Measurements from ENCODE around the gene KIF6.

Gene KIF6

DNA sequence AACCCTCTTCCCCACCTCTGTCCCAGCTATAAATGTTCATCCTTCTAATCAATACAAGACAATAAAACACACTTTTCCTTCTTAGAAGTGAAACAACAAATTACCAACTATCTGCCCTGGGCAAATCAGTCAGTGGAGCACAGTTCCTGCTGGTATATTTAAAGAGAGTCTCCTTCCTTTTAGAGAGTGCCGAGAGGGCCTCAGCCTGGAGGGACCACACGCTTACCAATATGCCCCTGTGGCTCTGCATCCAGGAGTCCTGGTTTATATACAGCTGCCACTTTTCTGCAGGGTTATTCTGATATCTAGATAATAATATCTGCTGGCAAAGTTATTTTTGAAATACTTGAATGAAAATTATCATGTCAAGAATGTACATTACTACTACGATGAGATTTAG, 315.3 kb downstream of the KIF6 start:
- no peak for DNase-seq

DNA sequence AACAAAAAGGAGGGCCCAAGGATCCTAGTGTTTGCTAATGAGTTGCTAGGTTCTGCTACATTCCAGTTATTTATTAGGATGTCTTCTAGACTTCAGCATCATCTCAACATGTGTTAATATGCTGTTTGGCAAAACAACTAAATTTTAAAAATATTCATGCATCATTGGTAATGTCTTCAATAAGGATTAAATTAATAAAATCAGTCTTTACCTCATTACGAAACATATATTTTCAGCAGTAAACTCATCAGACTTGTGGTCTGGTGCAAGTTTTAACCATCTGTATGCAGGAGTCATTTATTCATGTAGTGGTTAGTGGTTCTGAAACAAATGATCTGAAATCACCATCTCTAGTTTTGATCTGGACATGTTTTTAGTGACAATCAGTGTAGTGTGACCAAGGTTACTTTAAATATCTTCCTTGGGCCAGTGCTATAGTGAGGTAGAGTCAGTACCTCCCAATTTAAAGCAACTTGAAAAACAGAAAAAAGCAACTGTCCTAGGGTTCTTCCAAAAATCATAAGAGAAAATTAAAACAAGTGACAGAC, 317.7 kb downstream of the KIF6 start:
- DNase-seq: no peak

- DNase-seq: no peak
These were observed 320.9 kb downstream of the KIF6 start for GRCh38 chr6:39404312-39404711.

DNA sequence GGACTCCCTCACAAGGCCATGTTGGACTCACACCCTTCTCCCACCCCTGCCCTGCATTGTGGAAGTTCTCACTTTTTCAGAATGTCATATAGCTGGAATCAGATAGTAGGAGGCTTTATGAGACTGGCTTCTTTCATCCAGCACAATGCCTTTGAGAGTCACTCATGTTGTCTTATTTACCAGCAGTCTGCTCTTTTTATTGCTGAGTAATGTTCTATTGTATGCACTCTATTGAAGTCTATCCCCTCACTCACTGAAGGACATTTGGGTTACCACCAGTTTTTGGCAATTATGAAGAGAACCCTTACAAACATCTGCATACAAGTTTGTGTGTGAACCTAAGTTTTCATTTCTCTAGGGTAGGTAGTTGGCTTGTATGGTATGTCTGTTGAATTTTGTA, 321.9 kb downstream of the KIF6 start:
- DNase-seq: no peak

- DNase-seq: no peak
These were observed 322.9 kb downstream of the KIF6 start for GRCh38 chr6:39402239-39402751.

- no peak for DNase-seq
These were observed 323.8 kb downstream of the KIF6 start for GRCh38 chr6:39401376-39401775.

GRCh38 chr6:39400026-39400425, 325.2 kb downstream of the KIF6 start:
- DNase-seq: no peak

DNA sequence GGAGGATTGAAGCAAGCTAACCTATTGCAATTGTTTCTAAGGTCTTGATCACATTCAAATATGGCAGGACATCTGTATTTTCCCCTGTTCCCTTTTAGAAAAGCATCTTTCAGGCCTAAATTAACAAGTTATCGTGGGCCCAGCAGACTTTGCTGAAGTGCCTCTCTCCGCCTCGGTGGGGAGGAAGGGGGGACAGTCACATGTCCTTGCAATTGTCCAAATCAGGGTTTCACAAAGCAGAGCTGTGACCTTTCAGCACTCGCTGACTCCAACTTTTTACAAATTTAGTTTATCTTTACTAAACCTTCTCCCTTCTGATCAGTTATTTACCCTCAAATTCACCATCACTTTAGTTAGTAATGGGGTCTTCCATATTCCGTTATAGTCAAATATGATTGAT, 328.4 kb downstream of the KIF6 start:
- DNase-seq: no peak

DNA sequence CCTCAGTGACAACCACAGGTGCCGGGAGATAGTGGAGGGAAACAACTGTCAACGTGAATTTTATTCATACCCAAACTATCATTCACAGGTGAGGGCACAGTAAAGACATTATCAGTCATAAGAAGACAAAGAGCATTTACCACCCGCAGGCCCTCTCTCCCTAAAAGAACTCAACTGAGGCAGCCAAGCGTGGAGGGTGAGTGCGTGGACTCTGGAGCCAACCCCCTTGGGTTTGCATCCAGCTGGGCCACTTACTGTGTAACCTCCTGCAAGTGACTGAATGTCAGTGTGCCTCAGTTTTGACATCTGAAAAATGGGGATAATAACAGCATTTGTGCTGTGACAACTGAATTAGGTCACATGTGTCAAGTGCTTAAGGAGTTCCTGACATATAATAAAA, 332.1 kb downstream of the KIF6 start:
- DNase-seq: no peak

DNA sequence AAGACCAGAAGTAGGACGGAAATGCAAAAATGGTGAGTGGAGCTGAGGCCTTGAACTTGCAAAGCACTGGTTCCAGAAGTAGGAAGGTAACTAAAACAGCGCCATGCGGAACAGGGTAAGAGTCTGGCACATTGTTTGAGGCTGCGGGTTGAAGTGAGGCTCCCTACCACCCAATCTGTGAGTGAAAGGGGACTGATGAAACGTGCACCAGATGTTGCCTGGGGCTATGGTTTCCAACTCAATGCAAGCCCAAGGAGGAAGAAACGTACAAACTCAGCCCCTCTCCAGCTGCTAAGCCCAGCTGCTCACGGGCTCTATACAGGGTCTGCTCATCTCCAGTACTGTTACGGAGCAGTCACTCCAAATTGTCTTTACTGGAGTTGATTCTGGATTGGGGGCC, 334.0 kb downstream of the KIF6 start:
- no peak for DNase-seq

DNA sequence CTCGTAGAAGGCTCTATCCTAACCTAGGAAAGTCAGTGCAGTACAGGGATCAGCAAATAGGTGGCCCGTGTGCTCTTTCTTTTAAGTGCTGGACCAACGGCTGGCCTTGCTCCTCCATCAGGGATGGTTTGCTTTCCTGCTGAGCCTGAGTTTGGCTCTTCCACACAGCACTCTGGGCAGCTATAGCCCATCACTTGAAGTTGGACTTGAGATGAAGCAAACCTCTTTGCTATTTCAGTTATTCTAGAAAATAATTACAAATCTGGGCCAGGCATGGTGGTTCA, 335.8 kb downstream of the KIF6 start:
- DNase-seq: no peak

GRCh38 chr6:39388606-39389483, 336.4 kb downstream of the KIF6 start:
- DNase-seq: no peak

GRCh38 chr6:39387785-39388184, 337.4 kb downstream of the KIF6 start:
- DNase-seq: no peak

- no peak for DNase-seq
These were observed 338.7 kb downstream of the KIF6 start for GRCh38 chr6:39386487-39386886.

GRCh38 chr6:39381550-39382140, 343.6 kb downstream of the KIF6 start:
- DNase-seq: no peak

- no peak for DNase-seq
These were observed 344.2 kb downstream of the KIF6 start for GRCh38 chr6:39380837-39381549.

GRCh38 chr6:39378960-39379425, 346.2 kb downstream of the KIF6 start:
- no peak for DNase-seq

DNA sequence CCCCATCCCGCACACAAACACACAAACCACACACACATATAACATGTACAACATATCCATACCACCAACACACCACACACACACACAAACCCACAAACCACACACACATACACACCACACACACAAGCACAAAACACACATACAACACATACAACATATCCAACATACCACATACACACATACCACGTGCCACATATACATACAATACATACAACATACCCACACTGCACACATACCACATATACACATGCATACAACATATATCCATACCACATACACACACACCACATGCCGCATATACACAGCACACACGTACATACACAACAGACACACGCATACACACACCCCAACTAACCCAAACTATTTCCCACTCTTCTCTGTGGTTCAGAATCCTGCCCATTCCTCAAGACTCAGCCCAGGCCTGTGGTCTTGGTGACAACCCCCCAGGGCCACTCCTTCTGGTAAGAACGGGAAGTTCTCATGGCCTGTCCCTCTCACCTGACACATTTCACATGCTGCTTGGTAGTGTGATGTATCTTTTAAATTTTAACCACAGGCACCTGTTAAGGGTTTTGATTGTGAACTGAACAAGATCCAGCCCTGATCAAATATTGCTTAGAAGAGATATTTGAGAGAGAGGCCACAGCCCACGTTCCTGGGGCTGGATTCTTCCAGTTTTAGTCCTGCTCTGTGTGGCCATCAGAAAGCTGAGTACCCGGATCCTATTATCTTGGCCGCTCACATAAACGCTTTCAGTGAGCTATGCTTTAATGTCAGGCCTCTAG, 346.8 kb downstream of the KIF6 start:
- no peak for DNase-seq

- DNase-seq: no peak
These were observed 347.7 kb downstream of the KIF6 start for GRCh38 chr6:39377539-39377950.

GRCh38 chr6:39375405-39375804, 349.8 kb downstream of the KIF6 start:
- DNase-seq: no peak

DNA sequence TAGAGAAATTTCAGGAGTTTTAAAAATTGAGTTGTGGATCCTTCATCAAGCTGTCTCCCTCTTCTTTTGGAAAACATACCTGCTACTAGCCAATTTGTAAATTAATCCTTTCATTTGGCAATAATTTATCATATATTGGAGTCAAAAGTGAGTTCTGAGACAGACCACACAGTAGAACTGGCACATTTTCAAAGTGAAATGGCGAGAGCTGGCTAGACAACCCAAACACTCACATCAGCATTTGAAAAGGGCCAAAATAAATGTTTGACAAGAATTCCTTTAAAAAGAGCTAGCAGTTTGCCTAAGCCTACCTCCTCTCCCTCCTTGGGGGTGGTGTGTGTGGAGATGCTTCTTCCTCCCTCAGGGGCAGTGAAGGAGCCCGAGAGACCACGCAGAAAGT, 354.8 kb downstream of the KIF6 start:
- no peak for DNase-seq

GRCh38 chr6:39369987-39370386, 355.2 kb downstream of the KIF6 start:
- DNase-seq: no peak

- DNase-seq: no peak
These were observed 357.5 kb downstream of the KIF6 start for GRCh38 chr6:39367700-39368099.
